Endometrial microvascular endothelial cells (primary cell): ENCODE measurements around the gene DCLK1. TPM values are rescaled to one million over a fixed set of nuclear protein-coding genes. Genes with fewer than 3 reads are reported as not detected.
"Not testable (repeated sequence)": the region's sequence is repeated elsewhere in the genome, so short reads cannot be mapped to it uniquely, and the experiment has no call there.

ENCODE experiments used
- in situ Hi-C: cut with HindIII; loops from 2 replicates; pipeline ENCODE4 v1.10.0; 2017; ENCODE audit warnings: low sequenced_read_pairs, low pct_unique_long_range_greater_than_20kb; ENCODE audit errors: inconsistent ontology term
- total RNA-seq: library from RNA; depleted of rRNA; stranded (reverse); fragments of >200 nt; gene quantifications from one replicate; pipeline ENCODE4 v1.2.3, GENCODE V29; 2015; ENCODE audit errors: inconsistent ontology term

DCLK1 gene
- total RNA-seq, 1 donor from 2014 or later, result 43.5 TPM

DNA sequence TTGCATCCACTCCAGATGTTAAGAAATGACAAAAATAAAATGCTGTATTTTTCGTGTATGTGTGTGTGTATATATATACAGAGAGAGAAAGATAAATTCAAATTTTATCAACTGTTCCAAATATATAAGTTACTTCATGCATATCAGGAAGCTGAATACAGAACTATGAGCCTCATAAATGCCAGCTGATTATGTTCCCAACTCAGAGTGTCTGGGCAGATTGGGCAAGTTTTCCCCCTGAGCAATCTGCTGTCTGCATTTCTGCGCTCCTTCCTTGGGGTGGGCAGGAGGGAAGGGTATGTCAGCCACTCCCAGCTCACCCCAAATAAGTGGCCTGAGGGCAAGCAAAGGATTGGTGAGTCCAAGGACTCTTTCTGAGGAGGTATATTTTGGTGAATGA lies 154.1 kb downstream of the DCLK1 start:
- in situ Hi-C loops, result no loop called here

DNA sequence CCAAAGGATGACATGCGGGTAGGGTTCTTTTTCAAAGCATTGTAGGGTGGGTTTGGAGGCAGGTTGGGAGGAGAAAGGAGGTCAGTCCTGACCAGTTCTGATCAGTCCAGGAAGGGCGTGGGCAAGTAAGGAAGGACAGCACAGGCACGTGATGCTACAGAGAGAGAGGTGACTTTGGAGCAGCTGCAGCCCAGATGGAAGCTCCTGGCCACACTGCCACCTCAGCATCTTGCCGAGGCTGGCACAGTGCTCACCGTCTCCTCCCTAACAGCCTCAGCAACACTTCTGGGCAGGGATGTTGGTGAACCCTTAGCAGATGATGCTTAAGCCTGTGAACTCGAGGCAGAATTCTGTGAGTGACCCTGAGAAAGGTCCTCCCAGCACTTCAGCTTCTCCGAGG lies 155.1 kb downstream of the DCLK1 start:
- in situ Hi-C loops, result no loop called here

DNA sequence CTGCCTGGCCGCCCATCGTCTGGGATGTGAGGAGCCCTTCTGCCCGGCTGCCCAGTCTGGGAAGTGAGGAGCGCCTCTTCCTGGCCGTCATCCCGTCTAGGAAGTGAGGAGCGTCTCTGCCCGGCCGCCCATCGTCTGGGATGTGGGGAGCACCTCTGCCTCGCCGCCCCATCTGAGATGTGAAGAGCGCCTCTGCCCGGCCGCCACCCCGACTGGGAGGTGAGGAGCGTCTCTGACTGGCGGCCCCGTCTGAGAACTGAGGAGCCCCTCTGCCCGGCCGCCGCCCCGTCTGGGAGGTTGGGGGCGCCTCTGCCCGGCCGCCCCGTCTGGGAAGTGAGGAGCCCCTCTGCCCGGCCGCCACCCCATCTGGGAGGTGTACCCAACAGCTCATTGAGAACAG lies 164.2 kb downstream of the DCLK1 start:
- in situ Hi-C loops, result not testable (repeated sequence)

DNA sequence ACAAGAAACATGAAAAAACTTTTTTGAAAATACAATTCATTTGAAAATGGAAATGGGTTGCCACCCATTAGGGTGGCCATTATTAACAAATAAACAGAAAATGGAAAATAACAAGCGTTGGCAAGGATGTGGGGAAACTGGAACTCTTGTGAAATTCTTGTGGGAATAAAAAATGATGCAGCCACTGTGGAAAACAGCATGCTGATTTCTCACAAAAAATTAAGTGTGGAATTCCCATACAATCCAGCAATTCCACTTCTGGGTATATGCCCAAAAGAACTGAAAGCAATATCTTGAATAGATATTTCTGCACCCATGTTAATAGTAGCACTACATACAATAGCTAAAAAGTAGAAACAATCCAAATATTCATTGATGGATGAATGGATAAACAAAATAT lies 165.2 kb downstream of the DCLK1 start:
- in situ Hi-C loops, result no loop called here

DNA sequence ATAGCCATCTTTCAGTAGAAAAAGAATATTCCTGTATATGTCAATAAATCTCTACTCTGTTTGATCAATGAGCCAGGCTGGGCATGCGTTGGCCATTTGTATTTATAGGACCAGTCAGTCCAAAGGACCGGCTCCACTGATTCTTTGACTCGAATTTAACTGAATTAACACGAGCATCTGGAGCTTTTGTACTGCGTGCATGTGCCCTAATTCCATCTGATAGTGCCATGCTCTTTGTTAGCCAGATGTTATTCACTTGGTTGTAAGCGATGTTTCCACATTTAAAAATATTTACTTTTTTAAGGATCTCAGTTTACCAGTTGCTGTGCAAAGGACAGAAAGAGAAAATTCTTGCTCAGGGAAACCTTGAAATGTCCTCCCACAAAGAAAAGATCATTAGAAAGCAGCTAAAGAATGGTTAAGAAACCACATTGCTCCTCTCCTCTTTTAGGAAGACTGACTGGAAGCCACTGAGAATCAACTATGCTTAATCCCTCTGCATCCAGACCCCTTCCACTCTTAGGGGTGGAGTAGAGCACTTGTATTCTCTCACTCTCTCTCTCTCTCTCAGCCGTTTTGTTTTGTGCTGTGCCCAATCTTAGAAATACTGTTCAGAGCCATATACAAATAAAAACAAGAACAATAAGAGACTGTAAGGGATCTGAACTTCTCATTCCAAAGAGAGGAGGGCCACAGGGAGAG lies 165.8 kb downstream of the DCLK1 start:
- in situ Hi-C loops, result no loop called here

DNA sequence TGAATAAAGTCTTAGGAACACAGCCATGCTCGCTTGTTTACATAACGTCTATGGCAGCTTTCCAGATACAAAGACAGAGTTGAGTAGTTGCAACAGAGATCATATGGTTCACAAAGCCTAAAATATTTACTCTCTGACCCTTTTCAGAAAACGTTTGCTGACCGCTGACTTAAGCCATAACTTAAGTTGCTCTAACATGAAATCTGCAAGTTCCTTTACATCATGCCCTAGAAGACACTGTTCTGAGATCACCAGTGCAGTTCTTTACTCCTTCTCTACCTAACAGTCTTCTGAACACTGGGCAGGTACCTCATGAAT lies 166.4 kb downstream of the DCLK1 start:
- in situ Hi-C loops, result no loop called here

DNA sequence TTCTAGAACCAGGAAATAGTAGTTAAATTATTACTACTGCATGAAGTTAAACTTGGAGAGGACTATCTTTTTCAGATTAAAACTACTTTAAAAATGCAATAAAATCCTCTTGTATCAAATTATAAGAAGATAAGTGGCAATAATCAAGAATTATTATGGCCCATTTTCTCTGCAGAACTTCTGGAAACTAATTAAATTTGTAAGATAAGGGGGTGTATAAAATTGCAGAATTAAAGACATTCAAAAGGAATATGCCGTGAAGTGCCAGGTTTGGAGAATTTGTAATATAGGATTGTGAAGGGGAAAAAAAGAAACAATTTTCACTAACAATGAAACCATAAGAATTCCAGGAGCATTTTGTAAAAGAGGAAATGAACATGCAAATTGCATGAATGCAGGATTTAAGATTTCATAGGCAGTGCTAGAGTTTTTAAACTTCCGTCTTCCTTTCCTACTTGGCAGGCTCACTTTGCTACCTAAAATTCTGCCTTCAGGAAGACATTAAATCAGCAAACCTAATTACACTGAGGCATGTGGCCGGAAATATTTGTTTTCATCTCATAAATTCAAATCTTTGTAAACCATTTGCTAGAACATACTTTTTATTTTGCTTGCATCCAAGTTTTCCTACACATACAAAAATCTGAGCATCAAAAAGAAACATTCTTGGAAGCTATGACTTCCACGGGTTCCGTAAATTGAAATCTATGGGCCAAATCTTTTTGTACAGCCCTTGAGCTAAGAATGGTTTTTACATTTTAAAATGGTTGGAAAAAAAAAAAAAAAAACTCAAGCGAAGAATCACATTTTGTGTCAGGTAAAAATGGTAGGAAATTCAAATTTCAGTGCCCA lies 166.9 kb downstream of the DCLK1 start:
- in situ Hi-C loops, result no loop called here

DNA sequence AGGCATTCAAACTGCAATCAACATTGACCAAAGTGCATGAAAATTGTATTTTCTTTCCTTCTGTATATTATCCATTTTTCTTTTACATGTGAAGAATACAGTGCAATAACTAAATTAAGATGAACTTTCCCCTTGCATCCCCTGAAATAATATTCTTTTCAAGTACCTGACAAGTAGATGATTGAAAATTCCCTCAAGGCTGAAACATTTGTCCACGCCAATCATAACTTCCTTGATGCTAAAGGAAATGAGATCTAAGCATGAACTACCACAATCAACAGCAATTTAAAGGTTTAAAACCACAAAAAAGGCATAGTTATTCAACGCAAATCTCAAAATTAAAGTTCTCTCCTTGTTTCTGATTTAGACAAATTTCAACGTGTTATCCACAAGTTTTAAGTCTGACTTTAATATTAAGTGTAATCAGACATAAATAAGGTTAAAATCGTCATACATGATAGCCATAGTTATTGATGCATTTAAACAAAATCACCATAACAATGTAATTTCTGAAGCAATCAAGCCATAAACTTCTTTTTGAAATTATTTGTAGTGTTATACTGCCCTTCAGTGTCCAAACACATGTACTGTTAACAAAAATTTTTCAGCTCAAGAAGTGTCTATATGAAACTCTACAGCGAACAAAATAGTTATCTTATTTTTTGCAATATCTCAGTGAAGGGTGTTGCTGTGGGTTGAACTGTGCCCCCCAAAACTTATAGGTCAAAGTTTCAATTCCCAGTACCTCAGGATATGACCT lies 169.5 kb downstream of the DCLK1 start:
- in situ Hi-C loops, result no loop called here

DNA sequence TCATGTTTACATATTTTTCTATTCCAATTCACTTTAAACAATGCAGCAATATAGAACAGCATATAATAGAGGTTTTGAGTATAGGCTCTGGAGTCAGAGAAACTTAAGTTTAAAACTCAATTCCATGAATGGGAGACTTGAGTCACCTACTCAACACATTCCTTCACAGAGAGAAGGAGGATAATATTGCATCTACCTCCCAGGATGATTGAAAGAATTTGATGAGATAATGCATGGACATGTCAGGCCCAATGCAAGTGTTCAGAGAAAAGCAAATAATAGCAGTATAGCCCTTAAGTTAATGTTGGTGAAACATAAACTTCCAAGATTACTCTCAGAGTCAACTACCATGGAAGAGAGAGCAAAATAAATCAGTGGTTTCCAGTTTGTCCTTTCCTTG lies 170.2 kb downstream of the DCLK1 start:
- in situ Hi-C loops, result no loop called here

DNA sequence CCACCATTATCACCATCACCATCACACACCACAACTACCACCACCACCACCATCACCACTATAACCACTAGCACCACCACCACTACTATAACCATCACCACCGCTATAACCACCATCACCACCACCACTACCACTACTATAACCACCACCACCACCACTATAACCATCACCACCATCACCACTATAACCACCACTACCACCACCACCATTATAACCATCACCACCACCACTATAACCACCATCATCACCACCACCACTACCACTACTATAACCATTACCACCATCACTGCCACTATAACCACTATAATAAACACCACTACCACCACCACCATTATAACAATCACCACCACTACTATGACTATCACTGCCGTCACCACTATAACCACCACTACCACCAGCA lies 173.2 kb downstream of the DCLK1 start:
- in situ Hi-C loops, result no loop called here

DNA sequence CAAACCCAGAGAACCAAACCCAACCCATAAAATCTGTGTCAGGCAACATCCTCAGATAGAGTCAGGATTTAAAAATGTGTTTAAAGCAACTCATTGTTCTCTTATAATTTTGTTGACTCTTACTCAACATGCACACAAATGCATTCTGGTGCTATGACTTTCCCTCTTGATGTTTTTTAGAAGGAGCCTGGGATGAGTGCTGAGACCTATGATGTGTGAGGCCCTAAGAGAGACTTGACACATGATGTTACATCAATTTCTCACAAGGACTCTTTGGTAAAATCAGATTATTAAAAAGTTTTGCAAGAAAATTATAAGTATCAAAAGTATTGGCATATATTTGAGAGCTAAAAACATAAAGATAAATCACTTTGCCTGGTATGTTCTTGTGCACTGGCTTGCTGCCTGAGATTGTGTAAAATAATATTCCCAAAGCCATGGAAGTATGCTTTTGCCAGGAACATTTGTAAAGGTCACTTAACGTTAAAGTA lies 173.9 kb downstream of the DCLK1 start:
- in situ Hi-C loops, result no loop called here

DNA sequence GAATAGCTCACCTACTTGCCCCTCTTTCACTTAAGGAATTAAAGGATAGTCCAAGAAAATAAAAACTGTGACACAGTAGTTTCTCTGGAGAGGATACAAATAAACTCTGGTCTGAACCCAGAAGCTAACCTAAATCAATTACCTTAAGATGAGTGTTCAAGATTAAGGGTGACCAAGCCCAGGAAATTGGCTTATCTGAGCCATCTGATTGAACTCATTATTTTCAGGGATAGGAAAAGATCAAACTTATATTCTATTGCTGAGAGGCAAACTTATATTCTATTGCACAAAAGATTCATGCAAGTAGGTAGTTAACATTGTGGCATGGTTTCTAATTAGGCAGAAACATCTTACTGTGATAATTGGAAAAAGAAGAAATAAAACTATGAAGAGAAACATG lies 175.1 kb downstream of the DCLK1 start:
- in situ Hi-C loops, result no loop called here

DNA sequence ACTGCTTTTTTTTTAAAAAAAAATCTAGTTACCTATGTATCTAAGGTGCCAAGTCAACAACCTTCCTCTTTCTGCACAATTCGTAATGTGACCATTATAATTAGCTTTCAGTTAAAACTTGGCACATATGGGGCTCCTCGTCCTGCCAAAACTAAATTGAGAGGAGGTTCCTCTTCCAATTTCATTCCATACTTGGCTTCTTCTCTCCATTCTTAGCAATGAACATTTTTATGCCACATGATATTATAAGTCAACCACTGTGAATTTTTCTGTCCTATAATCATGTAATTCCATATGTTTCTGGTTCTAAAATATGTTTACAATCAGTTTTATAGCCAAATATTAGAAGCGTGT lies 177.0 kb downstream of the DCLK1 start:
- in situ Hi-C loops, result no loop called here

DNA sequence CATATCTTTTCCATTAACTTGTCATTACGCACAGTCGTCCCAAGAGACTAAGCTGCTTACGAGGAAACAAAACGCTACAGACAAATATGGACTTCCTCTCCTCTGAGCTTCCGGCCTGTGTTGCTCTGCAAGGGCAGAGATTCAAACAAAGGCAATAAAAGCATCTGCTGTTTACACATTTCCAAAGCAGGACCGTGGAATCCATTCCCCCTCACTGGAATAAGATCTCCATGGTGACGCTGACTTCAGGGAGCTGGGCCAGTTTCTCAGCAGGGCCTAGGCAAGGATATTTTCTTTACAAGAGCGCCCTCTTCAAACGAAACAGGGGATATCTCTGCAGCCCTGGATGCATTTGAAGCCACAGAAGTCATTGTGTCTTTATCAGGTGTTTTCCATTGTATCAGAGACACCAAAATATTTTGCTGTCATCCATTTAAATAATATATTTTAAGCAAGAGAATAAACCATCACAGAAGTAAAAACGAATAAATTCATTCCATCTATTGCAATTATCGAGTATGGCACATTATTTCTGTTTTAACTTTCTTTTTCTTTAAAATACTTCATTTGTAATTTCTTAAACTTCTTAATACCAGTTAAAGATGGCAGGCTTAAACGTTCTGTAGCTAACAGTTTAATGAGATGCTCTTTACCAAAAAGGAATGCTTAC lies 177.5 kb downstream of the DCLK1 start:
- in situ Hi-C loops, result no loop called here

DNA sequence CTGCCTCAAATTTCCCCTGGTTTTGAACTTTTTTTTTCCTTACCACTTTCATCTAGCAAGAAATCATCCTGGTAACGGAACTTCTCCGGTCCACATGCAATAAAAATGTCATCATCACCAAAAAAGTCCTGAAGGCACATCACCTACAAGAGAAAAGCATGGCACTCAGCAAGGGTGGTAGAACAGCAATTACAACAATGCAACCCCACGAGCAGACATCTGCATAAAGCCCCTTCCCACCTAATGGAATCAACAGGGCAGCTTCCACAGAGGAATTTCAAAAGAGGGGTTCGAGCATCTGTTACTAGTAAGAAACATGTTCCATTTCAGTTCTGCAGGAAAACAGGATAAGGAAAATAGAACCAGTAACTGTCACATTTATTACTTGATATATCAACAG lies 183.9 kb downstream of the DCLK1 start:
- in situ Hi-C loops, result no loop called here

DNA sequence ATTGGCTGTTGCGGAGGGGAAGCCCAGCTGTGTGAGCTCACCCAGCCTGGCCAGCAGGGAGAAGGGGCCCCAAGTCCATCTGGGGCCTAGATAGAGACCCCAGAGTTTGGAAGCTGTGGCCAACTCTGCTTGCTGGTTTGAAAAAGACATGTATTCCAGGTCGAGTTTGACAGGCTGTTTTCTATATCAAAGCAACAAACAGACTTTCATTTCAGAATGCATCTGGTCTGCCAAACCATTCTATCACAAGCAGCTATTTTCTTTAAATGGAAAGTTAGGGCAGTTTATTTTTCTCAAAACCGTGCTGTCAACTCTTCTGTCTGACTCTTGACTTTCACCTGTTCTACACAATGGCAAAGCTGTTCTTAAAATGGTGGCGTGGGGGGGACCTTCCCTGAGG lies 185.8 kb downstream of the DCLK1 start:
- in situ Hi-C loops, result no loop called here

DNA sequence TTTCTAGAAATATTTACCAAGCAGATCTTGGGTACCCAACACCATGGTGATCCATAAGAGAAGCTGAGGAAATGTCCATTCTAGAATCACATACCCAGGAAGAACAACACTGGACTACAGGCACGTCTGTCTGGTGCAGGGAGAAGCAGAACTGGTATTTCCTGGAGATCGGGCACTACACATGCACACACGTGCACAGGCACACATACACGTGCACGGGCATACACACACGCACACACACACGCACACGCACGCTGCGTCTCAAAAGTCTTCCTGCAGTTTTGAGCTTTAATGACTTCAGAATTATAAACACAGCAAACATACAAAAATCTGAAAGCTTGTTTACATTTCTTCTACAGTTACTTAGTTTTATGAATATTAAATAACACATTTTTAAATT lies 189.8 kb downstream of the DCLK1 start:
- in situ Hi-C loops, result no loop called here

DNA sequence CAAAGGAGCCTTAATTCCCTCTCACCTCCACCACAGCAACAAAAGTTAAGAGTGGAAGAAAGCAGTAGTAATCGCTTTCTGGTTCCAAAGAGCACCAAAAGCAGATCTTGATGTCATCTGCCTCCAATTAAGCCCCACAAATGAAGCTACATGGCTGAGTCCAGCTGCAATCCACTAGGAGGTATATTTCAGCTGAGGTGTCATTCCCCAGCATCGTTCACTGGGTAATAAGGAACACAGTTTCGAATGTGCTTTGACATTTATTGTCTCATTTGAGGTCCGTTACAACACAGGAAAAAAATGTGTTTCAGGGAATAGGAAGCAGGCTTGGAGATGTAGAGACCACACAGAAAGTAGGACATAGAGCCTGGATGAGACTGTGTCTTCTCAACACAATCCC lies 190.4 kb downstream of the DCLK1 start:
- in situ Hi-C loops, result no loop called here

DNA sequence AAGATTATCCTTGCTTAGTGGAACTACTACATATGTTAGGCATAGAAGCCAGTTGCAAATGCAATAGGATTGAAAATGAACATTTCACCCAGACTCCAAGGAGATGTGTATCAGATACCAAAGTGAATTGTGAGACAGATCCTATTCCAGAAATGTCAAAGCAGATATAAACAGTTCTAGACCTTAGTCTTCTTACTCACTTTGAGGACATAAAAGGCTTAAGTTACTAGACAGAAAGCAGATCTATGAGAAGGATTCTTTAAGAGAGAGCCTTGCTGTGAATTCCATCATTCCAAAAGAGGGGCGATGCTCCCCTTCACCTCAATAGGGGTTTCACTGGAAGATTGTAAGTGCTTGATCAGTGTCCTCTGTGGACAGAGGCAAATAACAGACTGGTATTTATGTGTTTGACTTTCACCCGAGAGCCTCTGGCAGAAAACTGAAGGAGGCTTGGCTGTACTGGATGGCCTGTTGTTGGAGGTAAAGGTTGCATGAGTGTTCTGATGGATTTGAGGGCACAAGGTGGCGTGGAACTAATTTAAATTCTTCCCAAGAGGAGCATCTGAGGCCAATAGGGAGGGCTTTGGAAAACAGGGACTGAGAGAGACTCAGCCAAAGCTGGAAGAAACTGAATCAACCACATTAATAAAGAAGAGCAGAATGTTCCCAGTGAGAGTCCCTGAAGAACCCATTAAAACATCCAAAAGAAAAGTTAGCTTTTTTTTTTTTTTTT lies 194.8 kb downstream of the DCLK1 start:
- in situ Hi-C loops, result no loop called here
